K562 (cell line): Measurements from ENCODE around the gene NOP10. TPM values are rescaled to one million over a fixed set of nuclear protein-coding genes. Genes with fewer than 3 reads are reported as not detected.
A peak's percentile ranks its signal among the peaks of the same experiment; 100 is the strongest.

ENCODE experiments used
- CBX1 ChIP-seq: sonication (generic); IDR thresholded peaks from 2 replicates; pipeline ENCODE4 v1.6.1; 2016; ENCODE audit warnings: antibody characterized with exemption, low read depth, mild to moderate bottlenecking
- CCAR2 ChIP-seq: fragments of 200-400 bp; formaldehyde crosslinking; IDR thresholded peaks from 2 replicates; pipeline ENCODE4 v1.6.1; 2017; ENCODE audit warnings: mild to moderate bottlenecking, low read depth, low read length
- CTBP1 ChIP-seq: fragments of 450-650 bp; IDR thresholded peaks from 2 replicates; pipeline ENCODE4 v1.6.1; 2016; ENCODE audit warnings: borderline replicate concordance
- HES1 ChIP-seq: fragments of 450-650 bp; IDR thresholded peaks from 2 replicates; pipeline ENCODE4 v1.6.1; 2016; ENCODE audit warnings: low read depth, mild to moderate bottlenecking, moderate library complexity
- HOMEZ ChIP-seq: fragments of 250-450 bp; sonication (Bioruptor Pico); IDR thresholded peaks from 2 replicates; pipeline ENCODE4 v1.4.0; 2020; ENCODE audit warnings: mild to moderate bottlenecking, moderate library complexity
- KDM5B ChIP-seq: fragments of 200-600 bp; sonication (generic); IDR thresholded peaks from 2 replicates; pipeline ENCODE4 v1.6.1; 2012; ENCODE audit warnings: low read depth, mild to moderate bottlenecking, moderate library complexity, low read length, control low read depth, inconsistent platforms; ENCODE audit not compliant: insufficient replicate concordance
- KLF16 ChIP-seq: IDR thresholded peaks from 2 replicates; pipeline ENCODE4 v1.6.1; 2016; ENCODE audit warnings: antibody characterized with exemption
- MEF2D ChIP-seq: conservative IDR thresholded peaks from 2 replicates; pipeline ENCODE4 v1.6.1; 2016; ENCODE audit warnings: low read depth, missing genetic modification characterization, missing compliant biosample characterization
- OTX1 ChIP-seq: fragments of 450-650 bp; formaldehyde crosslinking; IDR thresholded peaks from 2 replicates; pipeline ENCODE4 v1.4.0; 2022; ENCODE audit warnings: mild to moderate bottlenecking
- PML ChIP-seq: IDR thresholded peaks from 2 replicates; pipeline ENCODE4 v1.6.1; 2012; ENCODE audit warnings: low read length, inconsistent platforms
- RBM25 ChIP-seq: fragments of 200-400 bp; formaldehyde crosslinking; IDR thresholded peaks from 2 replicates; pipeline ENCODE4 v1.6.1; 2018; ENCODE audit warnings: low read length, low read depth, moderate library complexity; ENCODE audit not compliant: severe bottlenecking
- RFX7 ChIP-seq: fragments of 250-450 bp; sonication (Bioruptor Pico); IDR thresholded peaks from 2 replicates; pipeline ENCODE4 v1.5.1; 2021; ENCODE audit warnings: mild to moderate bottlenecking
- SPI1 ChIP-seq: IDR thresholded peaks from 2 replicates; pipeline ENCODE4 v1.6.1; 2011; ENCODE audit warnings: low read depth, low read length, control low read depth, borderline replicate concordance
- TAF9B ChIP-seq: fragments of 450-650 bp; IDR thresholded peaks from 2 replicates; pipeline ENCODE4 v1.6.1; 2018; ENCODE audit warnings: mild to moderate bottlenecking; ENCODE audit not compliant: partially characterized antibody
- ZMIZ1 ChIP-seq, 2 experiments: fragments of 150-350 bp in 1 of 2; IDR thresholded peaks; 2 replicates each; pipeline ENCODE4 v1.6.1; 2012 to 2016; ENCODE audit warnings: low read depth in 2 of 2, low read length in 2 of 2, mild to moderate bottlenecking in 1 of 2, moderate library complexity in 1 of 2
- ZNF280A ChIP-seq: fragments of 450-650 bp; IDR thresholded peaks from 2 replicates; pipeline ENCODE4 v1.6.1; 2018; ENCODE audit warnings: mild to moderate bottlenecking, low read depth; ENCODE audit not compliant: partially characterized antibody
- ZNF511 ChIP-seq: sonication (generic); formaldehyde crosslinking; IDR thresholded peaks from 2 replicates; pipeline ENCODE4 v1.8.0; 2022; ENCODE audit warnings: mild to moderate bottlenecking, missing genetic modification reagents
- polyA plus RNA-seq, 8 experiments: library from polyadenylated mRNA; depleted of rRNA in 4 of 8; stranded (reverse) in 5 of 8; unstranded in 3 of 8; fragments of >200 nt; fragmentation: Nextera tagmentation in 2 of 8; fragmentation: Illumina TruSeq in 1 of 8; extraction: Ambion mirVana in 2 of 8; extraction: Trizol in 1 of 8; gene quantifications; 2 replicates each; pipeline versions ENCODE4 v1.2.1 to v1.2.3, GENCODE V29; 2011 to 2014; ENCODE audit warnings: inconsistent platforms in 1 of 8, missing spikeins in 1 of 8
- total RNA-seq, 7 experiments: library from RNA; depleted of rRNA in 6 of 7; stranded (reverse); fragments of >200 nt in 6 of 7; fragmentation: Illumina TruSeq in 2 of 7; extraction: Trizol in 2 of 7; gene quantifications; 2 replicates each; pipeline versions ENCODE4 v1.2.1 to v1.2.3, GENCODE V29; 2011 to 2021; ENCODE audit warnings: low replicate concordance in 1 of 7

The NOP10 gene
- total and polyA plus RNA-seq, 9 of the 15 experiments (the other 6 are each of a cell fraction or from before 2014, with no cell fraction given), result 250 to 1,663 (median 449) TPM

GRCh38 chr15:34342737-34343575 is at the start of gene NOP10, which contains the start of gene NUTM1 (continued):
- TF ChIP-seq HOMEZ (CRISPR knock-in tag), result no peak
- peak in 1 of 2 experiments; percentile 42; a peak in 1 of 4 replicates for TF ChIP-seq ZMIZ1 (IDR thresholded peaks at IDR 0.05; ENCODE audit: low read depth in 2 of 2, low read length in 2 of 2)
- no peak for TF ChIP-seq HES1
- TF ChIP-seq ZNF511 (CRISPR knock-in tag), result peak; percentile 76; the same call in 1 of the 2 replicates
- TF ChIP-seq CCAR2, result no peak
- TF ChIP-seq ZNF280A, result peak; percentile 9
- peak; percentile 76 for TF ChIP-seq PML
- peak; percentile 84 for TF ChIP-seq TAF9B
- 0 out of 2 replicates have a peak, but pooled peaks have one; percentile 12 for TF ChIP-seq MEF2D (tag)
- peak; percentile 79; the same call in 1 of the 2 replicates for TF ChIP-seq CTBP1
- peak; percentile 93 for TF ChIP-seq CBX1
- peak; percentile 91 for TF ChIP-seq KDM5B
- TF ChIP-seq KLF16, result peak; percentile 75; the same call in 1 of the 2 replicates
- peak; percentile 95 for TF ChIP-seq OTX1 (CRISPR knock-in tag)
- TF ChIP-seq SPI1, result peak; percentile 42; the same call in 1 of the 2 replicates
- no peak for TF ChIP-seq RBM25
- no peak for TF ChIP-seq RFX7 (CRISPR knock-in tag)
